LNCAP (cell line): Measurements from ENCODE around the gene ARMC5.

ENCODE experiments used
- TF ChIP-seq, protein P1 (sequence below): fragments of 450-650 bp; IDR thresholded peaks from 2 replicates; pipeline ENCODE4 v1.5.1; 2017; ENCODE audit warnings: mild to moderate bottlenecking

The ARMC5 gene

DNA sequence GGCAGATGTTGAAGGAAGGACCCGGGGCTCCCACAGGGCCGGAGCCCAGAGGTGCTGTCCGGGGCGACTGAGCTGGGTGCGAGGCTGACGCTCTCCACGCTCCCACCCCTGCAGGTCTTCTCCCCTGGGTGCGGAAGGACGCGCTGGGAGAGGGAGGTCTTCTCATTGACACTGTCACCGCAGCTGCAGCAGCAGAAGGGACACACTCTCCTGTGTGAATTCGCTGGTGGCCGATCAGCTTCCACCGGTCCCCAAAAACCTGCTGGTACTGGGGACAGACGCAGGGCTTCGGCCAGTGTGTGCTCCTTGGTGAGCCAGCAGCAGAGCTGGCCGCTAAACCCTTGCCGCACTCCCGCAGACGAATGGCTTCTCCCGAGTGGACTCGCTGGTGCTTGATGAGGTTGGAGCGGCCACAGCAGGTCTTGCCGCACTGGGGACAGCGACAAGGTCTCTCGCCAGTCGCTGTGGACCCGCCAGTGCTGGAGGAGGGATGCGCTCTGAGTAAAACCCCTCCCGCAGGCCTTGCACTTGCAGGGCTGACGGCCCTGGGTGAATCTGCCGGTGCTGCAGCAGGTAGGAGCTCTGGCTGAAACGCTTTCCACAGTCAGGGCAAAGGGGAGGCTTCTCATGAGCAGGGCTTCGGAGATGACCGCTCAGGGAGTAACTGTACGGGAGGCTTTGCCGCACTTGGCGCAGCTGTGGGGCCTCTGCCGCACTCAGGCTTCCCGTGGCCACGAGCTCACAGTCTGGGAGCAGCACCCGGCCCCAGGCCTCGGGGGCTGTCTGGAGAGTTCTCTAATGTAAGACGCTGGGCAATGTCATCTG is 22.9 kb upstream of the ARMC5 start:
- TF ChIP-seq, protein P1, sequence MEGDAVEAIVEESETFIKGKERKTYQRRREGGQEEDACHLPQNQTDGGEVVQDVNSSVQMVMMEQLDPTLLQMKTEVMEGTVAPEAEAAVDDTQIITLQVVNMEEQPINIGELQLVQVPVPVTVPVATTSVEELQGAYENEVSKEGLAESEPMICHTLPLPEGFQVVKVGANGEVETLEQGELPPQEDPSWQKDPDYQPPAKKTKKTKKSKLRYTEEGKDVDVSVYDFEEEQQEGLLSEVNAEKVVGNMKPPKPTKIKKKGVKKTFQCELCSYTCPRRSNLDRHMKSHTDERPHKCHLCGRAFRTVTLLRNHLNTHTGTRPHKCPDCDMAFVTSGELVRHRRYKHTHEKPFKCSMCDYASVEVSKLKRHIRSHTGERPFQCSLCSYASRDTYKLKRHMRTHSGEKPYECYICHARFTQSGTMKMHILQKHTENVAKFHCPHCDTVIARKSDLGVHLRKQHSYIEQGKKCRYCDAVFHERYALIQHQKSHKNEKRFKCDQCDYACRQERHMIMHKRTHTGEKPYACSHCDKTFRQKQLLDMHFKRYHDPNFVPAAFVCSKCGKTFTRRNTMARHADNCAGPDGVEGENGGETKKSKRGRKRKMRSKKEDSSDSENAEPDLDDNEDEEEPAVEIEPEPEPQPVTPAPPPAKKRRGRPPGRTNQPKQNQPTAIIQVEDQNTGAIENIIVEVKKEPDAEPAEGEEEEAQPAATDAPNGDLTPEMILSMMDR = no peak

DNA sequence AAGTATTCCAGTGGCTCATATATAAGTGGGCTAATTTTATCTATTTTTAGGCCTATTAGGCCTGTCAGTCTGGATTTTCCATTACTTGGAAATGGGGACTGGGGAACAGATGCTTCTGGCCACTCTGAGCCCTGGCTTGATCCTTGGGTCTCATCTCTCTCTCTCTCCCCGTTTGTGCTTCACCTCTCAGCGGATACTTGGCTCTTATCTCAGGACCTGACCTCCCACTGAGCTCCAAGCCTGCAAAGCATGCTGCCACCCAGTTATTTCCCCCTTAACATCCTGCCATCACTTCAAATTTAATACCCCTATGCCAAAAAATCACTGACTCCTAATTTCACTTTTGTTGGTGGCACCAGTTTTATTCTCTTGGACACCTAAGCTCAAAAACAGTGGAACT is 20.9 kb upstream of the ARMC5 start:
- TF ChIP-seq, protein P1 = no peak

DNA sequence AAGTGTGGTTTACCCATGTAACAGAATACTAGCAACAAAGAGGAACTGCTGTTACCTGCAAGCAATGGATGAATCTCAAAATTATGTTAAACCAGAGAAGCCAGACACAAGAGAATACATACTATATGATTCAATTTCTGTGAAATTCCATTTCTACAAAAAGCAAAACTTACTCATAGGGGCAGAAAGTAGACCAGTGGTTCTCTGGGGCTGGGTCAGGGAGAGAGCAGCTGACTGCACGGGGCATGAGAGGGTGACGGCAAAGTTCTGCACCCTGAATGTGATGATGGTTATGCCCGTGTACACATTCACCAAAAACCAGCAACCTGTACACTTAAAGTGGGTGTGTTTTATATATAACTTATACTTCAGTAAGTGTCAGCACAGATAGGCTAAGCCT is 19.8 kb upstream of the ARMC5 start:
- TF ChIP-seq, protein P1 = no peak

DNA sequence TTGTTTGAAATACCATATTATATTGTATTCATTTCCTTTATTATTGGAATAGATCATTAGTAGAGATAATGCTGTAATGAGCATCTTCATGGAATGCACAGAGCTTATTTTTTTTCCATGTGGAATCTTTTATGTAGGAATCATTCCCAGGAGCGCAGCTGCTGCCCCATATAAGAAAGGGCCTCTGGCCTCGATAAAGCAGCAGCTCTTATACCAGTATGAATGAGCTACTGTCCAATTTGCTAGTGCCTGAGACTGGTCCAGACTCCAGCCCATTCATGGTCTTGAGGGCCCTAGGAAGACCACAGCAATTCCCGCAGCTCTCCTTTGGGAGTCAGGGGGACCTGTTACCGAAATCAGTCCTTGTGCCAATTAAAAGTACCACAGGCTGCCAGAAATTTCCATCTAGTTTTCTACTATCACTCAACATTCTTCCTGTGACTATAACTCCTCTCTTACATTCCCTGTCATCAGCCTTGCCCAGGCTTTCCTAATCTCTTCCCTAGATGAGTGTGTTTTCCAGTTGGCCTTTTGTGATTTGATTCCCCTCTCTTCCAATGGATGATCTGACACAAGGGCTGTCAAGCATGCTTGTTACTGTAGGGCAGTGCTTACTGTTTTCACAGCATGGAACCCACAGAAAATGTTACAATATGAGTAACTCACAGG is 18.7 kb upstream of the ARMC5 start:
- TF ChIP-seq, protein P1 = no peak

DNA sequence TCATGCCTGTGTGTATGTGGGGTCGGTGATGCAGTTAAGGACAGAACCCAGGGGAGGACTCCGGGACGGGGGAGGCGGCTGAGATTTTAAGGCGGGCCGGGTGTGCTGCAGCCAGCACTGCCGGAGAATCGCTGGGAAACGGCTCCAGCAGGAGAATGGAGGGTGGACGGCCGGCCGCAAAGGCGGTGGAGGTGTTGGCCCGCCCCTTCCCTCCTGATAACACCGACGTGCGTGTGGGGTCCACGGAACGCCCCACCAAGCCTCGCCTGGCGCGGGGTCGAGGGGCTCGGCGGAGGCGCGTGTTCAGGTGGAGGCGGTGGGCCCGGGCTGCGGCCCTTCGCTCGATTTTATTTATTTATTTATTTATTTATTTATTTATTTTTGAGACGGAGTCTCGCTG is 17.3 kb upstream of the ARMC5 start:
- TF ChIP-seq, protein P1 = no peak

DNA sequence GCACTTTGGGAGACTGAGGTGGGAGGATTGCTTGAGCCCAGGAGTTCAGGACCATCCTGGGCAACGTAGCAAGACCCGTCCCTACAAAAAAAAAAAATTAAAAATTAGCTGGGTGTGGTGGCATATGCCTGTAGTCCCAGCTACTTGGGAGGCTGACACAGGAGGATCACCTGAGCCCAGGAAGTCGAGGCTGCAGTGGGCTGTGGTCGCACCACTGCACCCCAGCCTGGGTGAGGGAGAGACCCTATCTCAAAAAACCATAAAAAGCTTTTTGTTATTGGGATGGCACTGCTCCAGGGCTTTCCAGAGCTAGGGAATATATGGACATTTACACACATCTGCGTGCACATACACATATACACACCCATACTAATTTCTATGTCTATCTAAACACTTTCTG is 8.1 kb upstream of the ARMC5 start:
- TF ChIP-seq, protein P1 = no peak

DNA sequence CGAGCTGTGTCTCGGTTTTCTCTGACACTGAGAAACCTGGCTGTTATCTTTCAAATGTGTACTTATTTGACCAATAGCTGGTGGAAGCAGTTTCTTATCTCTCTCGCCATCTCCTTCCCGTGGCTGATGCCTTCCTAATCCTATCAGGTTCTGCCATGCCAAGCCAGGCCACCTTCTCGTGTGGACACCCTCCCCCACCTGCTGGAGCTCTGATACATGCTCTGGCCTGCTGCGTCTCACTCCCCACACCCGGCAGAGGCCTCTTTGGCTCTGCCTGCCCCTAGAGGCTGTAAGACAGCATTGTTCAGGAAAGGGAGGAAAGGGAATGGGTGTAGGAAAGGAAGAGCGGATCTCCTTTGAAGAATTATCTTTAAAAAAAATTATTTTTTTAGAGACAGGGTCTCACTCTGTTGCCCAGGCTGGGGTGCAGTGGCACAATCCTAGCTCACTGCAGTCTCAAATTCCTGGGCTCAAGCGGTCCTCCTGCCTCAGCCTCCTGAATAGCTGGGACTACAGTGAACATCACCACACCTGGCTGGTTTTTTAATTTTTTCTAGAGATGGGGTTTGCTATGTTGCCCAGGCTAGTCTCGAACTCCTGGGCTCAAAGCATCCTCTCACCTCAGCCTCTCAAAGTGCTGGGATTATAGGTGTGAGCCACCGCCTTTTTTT is 7.5 kb upstream of the ARMC5 start:
- TF ChIP-seq, protein P1 = peak; percentile 65
